SKM-1 (cell line): ENCODE data around the gene SUPT4H1.
"Not testable (repeated sequence)": the region's sequence is repeated elsewhere in the genome, so short reads cannot be mapped to it uniquely, and the experiment has no call there.

Experiments used
- DNase-seq: peaks from one replicate; lab custom pipeline; 2025; ENCODE audit not compliant: unreplicated experiment; lab: John Stamatoyannopoulos, UW

The SUPT4H1 gene

DNA sequence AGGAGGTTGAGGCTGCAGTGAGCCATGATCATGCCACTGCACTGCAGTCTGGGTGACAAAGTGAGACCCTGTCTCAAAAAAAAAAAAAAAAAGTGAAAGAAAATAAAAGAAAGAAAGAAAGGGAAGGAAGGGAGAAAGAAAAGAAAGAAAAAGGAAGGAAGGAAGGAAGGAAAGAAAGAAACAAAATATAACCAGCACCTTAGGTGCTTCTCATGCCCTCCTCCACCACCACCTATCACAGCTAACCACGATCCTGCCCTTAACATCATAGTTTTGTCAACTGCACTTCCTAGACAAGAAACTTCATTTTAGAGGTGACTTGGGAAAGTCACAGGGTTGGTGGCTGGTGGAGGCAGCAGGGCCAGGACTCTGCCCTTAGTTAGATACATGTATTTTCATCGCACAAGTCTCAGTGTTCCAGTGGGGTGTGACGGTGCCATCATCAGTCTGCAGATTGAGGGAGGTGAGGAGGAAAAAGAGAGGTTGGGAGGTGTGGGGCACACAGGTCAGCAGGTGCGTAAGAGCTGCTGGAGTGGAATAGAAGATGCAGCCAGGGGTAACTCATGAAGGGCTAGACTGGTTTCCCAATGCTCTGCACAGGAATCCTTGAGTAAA lies 10.0 kb downstream of the SUPT4H1 start:
- no peak for DNase-seq

GRCh38 chr17:58341136-58341860 lies 10.7 kb downstream of the SUPT4H1 start:
- not testable (repeated sequence) for DNase-seq

DNA sequence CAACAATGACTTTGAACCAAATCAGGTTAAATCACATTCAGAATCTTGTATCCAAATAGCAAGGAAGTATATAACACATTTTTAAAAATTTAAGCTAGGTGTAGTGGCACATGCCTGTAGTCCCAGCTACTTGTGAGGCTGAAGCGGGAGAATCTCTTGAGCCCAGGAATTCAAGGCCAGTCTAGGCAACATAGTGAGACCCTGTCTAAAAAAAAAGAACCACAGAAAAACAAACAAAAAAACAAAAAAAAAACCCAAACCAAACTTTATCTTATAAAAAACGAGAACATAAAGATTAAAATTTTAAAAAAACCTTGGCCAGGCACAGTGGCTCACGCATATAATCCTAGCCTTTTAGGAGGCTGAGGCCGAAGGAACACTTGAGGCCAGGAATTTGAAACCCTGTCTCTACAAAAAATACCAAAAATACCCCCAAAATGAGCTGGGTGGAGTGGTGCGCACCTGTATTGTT lies 11.6 kb downstream of the SUPT4H1 start:
- DNase-seq: no peak

GRCh38 chr17:58339755-58340404 lies 12.1 kb downstream of the SUPT4H1 start:
- DNase-seq: no peak

DNA sequence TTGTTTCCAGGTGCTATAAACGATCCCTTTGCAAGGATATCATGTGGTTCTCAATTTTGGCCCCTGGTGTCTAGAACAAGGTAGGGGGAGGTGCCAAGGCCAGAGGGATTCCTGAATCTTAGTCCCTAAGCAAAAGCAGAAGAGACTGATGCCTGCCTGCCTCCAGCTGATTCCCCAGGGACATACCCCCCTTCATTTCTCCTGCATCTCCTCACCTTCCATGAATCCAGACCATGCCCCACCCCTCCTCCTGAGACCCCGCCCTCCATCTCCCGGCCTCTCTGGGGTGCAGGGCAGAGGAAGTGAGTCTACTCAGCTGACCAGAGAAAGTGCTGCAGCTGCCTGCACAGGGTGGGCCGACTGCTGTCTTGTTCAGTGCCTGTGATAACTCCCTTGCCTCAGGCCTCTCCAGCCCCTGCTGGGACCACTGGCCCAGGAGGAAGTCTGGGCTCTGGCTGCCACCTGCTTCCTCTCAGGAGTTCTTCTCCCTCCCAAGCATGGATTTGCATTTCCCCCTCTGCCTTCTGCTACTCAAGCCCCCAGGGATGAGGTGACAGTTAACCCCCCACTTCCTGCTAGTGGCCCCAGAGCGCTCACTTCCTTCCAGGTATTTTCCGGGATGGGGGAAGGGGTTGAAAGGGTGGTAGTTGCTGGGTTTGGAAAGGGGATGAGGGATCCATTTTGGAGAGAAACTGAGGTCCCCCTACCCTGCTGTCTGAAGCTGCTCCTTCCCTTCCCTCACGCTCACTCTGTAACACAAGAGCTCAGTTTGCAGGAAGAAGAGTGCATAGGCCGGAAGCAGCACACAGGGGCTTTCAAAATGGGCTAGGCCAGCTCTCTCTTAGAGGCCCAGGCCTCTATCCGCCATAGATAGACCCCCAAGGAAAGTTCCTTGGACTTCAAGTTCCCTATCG lies 12.9 kb downstream of the SUPT4H1 start:
- DNase-seq: peak; percentile 70

DNA sequence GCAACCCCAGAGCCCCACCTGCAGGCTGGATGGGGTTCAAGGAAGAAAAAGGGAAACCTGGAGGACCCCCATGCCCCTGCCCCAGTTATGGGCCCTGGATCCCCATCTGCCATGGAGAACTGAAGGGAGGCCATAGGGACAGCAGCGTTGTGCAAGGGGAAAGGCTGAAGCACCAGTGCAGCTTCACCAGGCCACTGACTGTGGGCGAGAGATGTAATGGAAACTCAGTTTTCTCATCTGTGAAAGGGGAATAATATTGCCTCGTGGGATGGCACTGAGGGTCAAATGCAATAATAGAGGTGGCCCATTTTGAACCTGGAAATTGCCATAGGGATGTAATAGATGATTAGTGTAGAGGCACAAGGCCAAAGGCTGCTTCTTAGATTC lies 13.6 kb downstream of the SUPT4H1 start:
- DNase-seq: no peak

DNA sequence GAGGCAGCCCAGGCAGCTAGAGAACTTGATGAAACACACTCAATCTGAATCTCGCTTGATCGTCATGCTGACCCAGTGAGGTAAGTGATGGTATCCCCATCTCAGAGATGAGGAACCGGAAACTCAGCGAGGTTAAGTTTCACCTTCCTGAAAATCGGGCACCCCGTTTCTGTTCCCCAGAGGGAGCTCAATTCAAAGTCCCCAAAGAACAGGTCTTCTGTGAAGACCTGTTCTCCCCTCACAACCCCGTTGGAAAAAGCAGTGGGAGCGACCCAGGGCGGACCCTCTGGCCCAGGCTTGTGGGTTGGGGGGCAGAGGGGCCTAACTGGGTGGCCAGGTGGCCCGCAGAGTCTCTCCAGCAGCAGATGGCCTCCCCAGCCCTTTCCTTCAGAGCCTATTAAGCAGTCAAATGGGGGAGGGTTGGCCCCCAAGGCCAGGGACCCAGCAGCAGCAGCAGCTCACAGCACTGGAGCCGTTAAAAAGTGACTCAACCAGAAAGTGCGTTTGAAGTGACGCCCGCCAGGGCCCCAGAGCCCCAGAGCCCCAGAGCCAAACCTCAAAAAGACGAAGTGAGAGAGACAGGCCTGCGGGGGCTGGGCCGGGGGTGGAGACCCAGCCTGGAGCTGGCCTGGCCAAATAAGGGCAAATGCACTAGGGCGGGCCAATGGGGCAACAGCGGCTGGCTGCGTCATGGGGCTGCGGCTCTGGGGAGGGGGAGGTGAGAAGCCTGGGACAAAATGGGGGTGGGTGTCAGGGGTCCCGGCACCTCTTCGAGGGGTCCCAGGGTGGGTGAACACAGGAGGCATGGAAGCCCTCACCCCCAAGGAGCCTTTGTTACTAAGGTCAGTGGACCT lies 14.2 kb downstream of the SUPT4H1 start:
- DNase-seq: peak; percentile 93

DNA sequence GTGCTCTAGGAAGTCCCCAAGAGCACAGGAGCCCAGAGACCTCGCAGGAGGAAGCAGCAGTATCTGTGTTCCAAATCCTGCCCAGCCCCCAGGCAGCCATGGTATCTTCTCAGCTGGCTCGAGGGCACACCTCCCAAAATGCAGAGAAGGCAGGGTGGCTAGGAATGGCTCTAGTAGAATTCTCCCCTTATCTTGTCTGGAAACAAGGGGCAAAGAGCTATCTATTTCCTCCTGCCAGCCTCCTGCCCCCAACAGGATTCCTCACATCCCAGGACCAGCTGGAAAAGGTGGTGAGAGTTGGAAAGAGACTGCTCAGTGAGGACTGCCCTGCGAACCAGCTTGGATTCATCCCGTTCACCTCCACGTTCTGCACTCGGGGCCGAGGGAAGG lies 14.8 kb downstream of the SUPT4H1 start:
- no peak for DNase-seq

- no peak for DNase-seq
These were observed 15.4 kb downstream of the SUPT4H1 start for GRCh38 chr17:58336456-58337209.

DNA sequence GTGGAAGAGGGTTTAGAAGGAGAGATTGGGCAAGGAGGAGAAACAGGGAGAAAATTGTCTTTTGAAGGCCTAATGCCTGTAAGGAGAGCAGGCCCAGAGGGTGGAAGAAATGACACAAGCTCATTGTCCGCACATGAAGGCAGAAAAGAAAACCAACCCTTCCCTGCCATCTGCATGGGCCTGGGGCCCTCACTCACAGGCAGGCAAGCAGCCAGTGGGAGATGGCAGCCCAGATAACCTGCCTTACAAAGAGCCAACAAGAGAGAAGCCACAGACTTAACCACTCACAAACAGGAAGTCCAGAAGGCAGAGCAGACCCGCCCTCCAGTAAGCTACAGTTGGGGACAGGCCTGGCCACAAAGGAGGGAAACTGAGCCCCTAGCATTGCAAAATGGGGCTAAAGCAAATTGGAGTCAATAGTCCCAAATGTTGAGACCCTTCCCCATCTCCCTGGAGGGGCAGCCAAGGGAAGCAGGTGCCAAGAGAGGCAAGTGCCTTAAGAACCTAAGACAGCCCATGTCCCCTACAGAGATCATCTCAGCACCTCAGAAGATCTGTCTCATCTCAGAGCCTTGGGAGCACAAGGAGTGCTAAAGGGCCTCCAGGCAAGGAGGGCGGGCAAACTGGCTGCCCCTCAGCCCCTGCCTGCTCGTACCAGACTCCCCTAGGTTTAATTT lies 16.1 kb downstream of the SUPT4H1 start:
- DNase-seq: peak; percentile 90

GRCh38 chr17:58335061-58335731 lies 16.8 kb downstream of the SUPT4H1 start:
- DNase-seq: no peak

- no peak for DNase-seq
These were observed 17.3 kb downstream of the SUPT4H1 start for GRCh38 chr17:58334661-58335060.

GRCh38 chr17:58334256-58334655 lies 17.7 kb downstream of the SUPT4H1 start:
- no peak for DNase-seq

DNA sequence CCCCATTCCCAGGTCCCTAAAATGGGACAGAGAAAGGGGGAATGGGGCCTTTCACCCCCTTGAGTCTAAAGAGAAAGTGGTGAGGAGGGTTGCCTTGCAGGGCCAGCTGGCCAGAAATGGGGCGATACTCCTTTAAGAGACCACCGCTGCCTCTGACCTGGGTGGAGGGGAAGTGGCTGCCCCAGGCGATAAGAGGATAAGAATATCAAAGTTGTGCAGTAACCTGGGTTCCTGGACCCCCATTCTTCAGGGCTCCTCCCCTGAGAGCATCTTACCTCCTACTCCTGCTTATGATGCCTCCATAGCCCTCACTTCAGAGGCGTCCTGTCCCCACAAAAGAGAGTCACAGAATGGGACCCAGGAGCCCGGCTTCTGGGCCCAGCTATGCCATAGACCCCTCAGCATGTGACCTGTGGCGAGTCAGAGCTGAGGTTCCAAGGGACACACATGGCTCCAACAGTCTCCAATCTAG lies 18.2 kb downstream of the SUPT4H1 start:
- no peak for DNase-seq

- DNase-seq: no peak
These were observed 18.9 kb downstream of the SUPT4H1 start for GRCh38 chr17:58332778-58333735.

DNA sequence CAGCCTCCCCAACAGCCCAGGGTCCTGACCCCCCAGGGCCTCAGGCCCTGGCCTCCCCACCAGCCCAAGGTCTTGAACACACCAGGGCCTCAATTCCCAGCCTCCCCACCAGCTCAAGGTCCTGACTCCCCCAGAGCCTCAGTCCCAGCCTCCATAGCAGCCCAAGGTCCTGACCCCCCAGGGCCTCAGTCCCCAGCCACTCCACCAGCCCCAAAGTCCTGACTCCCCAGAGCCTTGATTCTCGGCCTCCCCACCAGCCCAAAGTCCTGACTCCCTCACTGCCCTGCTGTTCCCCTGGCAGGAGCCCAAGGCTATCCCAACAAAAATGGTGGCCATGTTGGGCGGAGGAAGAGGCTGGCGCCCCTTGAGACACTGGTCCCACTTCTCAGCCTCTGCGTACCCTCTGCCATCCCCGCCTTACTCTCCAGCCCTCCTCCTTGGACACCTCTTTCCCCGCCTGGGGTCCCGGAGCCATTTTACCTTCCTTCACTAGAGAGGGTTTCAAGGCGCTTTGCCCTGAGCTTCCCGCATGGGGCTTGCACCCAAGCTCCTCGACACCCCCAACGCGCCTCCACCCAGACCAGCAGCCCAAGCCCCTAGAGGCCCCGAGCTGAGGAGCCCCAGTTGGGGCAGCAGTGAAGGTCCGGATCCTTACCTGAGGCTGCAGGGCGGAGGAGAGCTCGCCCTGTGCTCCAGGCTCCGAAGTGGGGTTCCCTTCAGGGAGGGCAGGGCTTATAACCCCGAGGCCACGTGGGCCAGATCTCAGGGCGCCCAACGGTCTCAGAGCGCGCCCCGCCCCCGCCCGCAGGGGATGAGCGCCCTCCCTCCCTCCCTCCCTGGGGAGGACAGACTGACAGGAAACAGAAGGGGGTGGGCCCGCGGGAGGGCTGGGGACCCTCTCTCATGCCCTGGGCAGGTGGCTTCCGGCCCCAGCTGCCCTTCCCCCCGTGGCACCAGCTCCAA lies 19.9 kb downstream of the SUPT4H1 start:
- peak; percentile 89 for DNase-seq
